Panc1 (cell line): ENCODE data around the gene ZNF789.

Experiments
- CTCF ChIP-seq: fragments of 450-650 bp; IDR thresholded peaks from 2 replicates; pipeline ENCODE4 v1.5.1; 2017; ENCODE audit warnings: mild to moderate bottlenecking
- SIN3A ChIP-seq: IDR thresholded peaks from 2 replicates; pipeline ENCODE4 v1.6.1; 2012; ENCODE audit warnings: low read depth, mild to moderate bottlenecking, low read length, moderate library complexity, borderline replicate concordance; ENCODE audit not compliant: insufficient read depth

- TF ChIP-seq CTCF (no peak), SIN3A (no peak)
Measured at GRCh38 chr7:99446096-99446495, 26.6 kb upstream of the ZNF789 start.
